Measurements from ENCODE around the gene ATG12. TPM values are rescaled to one million over a fixed set of nuclear protein-coding genes. Genes with fewer than 3 reads are reported as not detected.
A peak's percentile ranks its signal among the peaks of the same experiment; 100 is the strongest.

Gene ATG12
- total and polyA plus RNA-seq, 2 of the 8 experiments (the other 6 are each of a cell fraction or from before 2014, with no cell fraction given), result 23.8 to 49.3 TPM

DNA sequence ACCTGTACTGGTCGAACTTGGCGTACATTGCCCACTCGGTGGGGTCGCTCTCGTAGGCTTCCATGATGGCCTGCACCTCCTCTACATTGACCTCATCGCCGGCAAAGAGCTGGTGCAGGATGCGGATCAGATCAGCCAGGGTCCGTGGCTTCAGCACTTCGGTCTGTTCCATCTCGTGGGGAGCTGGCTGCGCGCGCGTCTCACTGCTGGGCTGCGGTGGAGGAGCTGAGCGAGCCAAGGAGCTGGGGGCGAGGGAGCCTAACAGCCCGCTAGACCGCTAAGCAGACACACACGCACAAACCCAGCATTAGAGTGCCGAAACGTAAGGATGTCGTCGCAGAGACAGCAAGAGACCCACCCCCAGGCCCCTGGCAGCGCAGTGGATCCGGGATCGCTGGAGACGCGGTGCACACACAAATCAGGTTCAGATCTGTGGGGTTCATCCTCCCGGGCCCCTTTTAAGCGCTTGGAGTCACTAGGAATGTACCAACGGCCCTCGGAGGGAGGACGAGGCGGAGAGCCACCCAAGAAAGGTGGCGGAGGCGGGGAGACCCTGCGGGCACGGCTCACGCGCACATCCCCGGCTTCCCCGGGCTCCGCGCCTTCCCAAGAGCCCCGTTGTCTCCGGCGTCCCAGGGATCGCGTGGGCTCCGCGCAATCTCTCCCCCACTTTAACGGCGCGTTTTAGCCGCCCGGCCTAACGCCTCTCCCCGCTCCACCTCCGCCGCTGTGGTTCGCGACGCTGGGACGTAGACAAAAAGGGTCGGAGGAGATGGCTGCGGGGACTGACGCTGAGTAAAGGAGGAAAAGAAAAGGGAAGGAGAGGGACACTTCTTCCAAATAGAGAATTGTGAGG, 24.9 kb downstream of the ATG12 start, which contains the start of gene CDO1 (continued):
- TF ChIP-seq KDM1A (IDR thresholded peaks at IDR 0.05; ENCODE audit: borderline replicate concordance, low read length) (no peak), SP2 (IDR thresholded peaks at IDR 0.05; ENCODE audit: low read length) (no peak), NRF1 (IDR thresholded peaks at IDR 0.05; ENCODE audit: low read depth, low read length) (no peak), BCL11A (IDR thresholded peaks at IDR 0.05; ENCODE audit: low read depth in 2 of 2, low read length in 2 of 2) (no peak), FOSL1 (IDR thresholded peaks at IDR 0.05; ENCODE audit: insufficient read depth, low read depth, low read length) (no peak), TAF7 (optimal IDR thresholded peaks at IDR 0.05; ENCODE audit: borderline replicate concordance, low read depth, low read length) (peak; percentile 46), EZH2 (IDR thresholded peaks at IDR 0.05; ENCODE audit: low read depth, low read length, severe bottlenecking) (peak; percentile 28), JUND (IDR thresholded peaks at IDR 0.05; ENCODE audit: low read length) (peak; percentile 82)
- TF ChIP-seq, protein P1, sequence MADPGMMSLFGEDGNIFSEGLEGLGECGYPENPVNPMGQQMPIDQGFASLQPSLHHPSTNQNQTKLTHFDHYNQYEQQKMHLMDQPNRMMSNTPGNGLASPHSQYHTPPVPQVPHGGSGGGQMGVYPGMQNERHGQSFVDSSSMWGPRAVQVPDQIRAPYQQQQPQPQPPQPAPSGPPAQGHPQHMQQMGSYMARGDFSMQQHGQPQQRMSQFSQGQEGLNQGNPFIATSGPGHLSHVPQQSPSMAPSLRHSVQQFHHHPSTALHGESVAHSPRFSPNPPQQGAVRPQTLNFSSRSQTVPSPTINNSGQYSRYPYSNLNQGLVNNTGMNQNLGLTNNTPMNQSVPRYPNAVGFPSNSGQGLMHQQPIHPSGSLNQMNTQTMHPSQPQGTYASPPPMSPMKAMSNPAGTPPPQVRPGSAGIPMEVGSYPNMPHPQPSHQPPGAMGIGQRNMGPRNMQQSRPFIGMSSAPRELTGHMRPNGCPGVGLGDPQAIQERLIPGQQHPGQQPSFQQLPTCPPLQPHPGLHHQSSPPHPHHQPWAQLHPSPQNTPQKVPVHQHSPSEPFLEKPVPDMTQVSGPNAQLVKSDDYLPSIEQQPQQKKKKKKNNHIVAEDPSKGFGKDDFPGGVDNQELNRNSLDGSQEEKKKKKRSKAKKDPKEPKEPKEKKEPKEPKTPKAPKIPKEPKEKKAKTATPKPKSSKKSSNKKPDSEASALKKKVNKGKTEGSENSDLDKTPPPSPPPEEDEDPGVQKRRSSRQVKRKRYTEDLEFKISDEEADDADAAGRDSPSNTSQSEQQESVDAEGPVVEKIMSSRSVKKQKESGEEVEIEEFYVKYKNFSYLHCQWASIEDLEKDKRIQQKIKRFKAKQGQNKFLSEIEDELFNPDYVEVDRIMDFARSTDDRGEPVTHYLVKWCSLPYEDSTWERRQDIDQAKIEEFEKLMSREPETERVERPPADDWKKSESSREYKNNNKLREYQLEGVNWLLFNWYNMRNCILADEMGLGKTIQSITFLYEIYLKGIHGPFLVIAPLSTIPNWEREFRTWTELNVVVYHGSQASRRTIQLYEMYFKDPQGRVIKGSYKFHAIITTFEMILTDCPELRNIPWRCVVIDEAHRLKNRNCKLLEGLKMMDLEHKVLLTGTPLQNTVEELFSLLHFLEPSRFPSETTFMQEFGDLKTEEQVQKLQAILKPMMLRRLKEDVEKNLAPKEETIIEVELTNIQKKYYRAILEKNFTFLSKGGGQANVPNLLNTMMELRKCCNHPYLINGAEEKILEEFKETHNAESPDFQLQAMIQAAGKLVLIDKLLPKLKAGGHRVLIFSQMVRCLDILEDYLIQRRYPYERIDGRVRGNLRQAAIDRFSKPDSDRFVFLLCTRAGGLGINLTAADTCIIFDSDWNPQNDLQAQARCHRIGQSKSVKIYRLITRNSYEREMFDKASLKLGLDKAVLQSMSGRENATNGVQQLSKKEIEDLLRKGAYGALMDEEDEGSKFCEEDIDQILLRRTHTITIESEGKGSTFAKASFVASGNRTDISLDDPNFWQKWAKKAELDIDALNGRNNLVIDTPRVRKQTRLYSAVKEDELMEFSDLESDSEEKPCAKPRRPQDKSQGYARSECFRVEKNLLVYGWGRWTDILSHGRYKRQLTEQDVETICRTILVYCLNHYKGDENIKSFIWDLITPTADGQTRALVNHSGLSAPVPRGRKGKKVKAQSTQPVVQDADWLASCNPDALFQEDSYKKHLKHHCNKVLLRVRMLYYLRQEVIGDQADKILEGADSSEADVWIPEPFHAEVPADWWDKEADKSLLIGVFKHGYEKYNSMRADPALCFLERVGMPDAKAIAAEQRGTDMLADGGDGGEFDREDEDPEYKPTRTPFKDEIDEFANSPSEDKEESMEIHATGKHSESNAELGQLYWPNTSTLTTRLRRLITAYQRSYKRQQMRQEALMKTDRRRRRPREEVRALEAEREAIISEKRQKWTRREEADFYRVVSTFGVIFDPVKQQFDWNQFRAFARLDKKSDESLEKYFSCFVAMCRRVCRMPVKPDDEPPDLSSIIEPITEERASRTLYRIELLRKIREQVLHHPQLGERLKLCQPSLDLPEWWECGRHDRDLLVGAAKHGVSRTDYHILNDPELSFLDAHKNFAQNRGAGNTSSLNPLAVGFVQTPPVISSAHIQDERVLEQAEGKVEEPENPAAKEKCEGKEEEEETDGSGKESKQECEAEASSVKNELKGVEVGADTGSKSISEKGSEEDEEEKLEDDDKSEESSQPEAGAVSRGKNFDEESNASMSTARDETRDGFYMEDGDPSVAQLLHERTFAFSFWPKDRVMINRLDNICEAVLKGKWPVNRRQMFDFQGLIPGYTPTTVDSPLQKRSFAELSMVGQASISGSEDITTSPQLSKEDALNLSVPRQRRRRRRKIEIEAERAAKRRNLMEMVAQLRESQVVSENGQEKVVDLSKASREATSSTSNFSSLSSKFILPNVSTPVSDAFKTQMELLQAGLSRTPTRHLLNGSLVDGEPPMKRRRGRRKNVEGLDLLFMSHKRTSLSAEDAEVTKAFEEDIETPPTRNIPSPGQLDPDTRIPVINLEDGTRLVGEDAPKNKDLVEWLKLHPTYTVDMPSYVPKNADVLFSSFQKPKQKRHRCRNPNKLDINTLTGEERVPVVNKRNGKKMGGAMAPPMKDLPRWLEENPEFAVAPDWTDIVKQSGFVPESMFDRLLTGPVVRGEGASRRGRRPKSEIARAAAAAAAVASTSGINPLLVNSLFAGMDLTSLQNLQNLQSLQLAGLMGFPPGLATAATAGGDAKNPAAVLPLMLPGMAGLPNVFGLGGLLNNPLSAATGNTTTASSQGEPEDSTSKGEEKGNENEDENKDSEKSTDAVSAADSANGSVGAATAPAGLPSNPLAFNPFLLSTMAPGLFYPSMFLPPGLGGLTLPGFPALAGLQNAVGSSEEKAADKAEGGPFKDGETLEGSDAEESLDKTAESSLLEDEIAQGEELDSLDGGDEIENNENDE (IDR thresholded peaks at IDR 0.05; ENCODE audit: insufficient replicate concordance, low read length), result no peak
